GM08714 (cell line): ENCODE data around the gene C8G.

Experiments
- H3K4me3 ChIP-seq: fragments of 200-500 bp; sonication (Bioruptor generic); 2 replicates; pipeline ENCODE4 v1.5.1; 2014; ENCODE audit warnings: mild to moderate bottlenecking, low read length, inconsistent platforms
- ZNF274 ChIP-seq: IDR thresholded peaks from 2 replicates; pipeline ENCODE4 v1.6.1; 2012; ENCODE audit warnings: mild to moderate bottlenecking, low read depth, low read length

C8G gene

DNA sequence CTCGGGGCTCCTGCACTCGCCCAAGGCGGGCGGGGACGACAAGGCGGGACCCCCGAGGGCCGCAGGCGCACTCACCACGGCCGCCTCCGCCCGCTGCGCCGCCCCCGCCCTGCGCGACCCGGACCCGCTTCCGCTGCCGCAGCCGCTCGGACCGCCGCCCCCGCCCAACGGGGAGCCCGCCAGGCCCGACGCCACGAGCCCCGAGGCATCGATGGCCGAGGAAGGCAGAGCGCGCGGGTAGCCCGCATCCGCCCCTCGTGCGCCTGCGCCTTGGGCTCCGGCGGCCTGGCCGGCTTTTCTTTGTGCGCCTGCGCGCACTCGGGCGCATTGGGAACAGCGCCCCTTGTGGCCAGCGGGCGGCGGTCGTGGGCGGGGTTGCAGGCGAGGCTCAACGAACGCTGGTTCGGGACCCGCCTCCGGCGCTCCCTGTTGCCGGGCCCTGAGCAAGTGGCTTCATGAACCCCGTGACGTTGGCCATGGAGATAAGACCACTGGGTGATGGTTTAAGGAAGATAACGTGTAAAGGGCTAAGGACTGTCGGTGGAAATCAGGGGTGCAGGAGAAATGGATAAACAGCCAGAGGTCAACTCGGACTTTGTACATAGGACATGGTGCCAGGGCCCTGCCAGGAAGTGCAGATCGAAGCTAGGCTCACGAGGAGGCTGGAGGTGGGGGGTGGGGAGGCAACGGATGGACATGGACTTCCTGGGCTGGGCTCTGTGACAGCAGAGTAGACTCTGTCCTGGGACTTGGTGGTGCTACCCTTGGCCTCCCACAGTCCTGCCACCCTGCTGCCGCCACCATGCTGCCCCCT is at the start of gene C8G, which contains the start of gene FBXW5:
Gene C8G (plus strand): TSS at position 725 of the 814 bp plus-strand sequence. CDS start 78 bp downstream, at position 803.
Gene FBXW5 (minus strand): TSS at position 220 of the 814 bp plus-strand sequence. CDS start 655 bp downstream, outside the sequence.
- peak within 1 kb of the TSS; percentile 84 for H3K4me3 ChIP-seq
- no peak for TF ChIP-seq ZNF274

DNA sequence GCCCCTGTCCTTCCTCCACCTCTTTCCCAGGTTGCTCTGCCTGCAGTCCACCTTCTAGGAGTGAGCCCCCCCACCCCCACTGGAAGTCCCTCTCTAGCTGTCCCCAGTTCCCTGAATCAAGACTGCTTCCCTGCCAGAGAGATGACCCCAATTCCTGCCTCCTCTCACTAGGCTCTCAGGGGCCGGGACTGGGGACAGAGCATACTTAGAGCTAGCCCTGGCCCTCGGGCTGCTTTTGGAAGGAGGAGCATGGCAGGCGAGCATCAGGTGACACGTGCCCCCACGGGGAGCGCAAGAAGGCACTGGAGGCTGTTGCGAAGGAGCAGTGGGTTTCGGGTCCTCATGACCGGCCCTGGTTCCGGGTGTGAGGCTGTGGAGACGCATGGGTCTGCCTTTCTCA is 49.0 kb upstream of the C8G start:
- TF ChIP-seq ZNF274 = no peak

DNA sequence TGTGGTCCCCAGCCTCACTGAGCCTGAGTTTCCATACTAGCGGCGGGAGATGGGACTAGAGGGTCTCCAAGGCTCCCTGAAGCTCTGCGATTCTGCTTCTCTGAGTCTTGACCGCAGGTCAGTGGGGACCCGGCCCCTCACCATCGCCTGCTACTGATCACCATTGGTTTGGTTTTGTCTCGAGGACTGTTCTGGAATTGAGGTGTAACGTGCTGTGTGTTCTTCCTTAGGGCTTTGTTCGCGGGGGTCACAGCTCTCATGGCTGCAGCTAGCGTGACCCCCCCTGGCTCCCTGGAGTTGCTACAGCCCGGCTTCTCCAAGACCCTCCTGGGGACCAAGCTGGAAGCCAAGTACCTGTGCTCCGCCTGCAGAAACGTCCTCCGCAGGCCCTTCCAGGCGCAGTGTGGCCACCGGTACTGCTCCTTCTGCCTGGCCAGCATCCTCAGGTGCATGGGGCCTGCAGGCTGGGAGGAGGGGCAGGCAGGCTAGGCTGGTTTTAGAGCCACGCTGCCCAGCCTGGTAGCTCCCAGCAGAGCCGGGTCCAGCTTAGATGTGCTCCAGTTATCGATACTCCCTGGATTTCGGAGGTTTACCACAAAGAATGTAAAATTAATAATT is 46.5 kb upstream of the C8G start:
- no peak overlapping the region for H3K4me3 ChIP-seq
- no peak for TF ChIP-seq ZNF274

More for the DNA sequence above, 49.0 kb upstream of the C8G start:
- no peak overlapping the region for H3K4me3 ChIP-seq

DNA sequence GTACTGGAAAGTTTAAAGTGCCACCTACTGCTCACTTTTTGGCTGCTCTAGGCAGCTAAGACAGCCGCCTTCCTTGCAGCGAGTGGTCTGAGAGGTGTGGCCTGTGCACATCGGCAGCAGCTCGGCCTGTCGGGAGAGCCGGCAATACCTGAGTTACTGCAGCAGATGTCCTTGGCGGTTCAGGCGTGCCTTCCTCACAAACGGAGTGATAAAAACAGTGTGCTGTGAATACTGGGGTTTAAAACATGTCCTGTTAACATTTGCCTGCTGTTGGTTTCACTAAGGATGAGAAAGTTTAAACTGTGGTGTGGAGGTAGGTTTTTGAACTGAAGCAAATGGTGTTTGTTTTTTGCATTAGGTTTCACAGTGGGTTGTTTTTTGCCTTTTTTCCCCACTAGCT is 45.8 kb upstream of the C8G start:
- H3K4me3 ChIP-seq = no peak overlapping the region
- no peak for TF ChIP-seq ZNF274

DNA sequence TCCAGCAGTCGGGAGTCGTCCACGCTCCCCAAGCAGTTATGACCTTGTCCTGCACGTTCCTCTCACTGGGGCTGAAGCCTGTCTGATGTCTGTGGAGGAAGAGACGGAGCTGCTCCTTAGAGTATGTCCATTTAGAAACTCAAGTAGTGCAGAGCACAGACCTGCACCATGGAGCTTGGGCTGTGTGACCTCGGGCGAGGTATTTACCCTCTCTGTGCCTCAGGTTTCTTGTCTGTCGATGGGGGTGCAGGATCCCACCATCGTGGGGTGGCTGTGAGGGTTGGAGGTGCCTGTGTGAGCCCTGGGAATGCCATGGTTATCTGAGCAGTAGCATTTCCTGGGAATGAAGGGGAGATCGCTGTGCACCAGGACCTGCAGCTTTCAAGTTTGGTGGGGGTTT is 44.5 kb upstream of the C8G start:
- TF ChIP-seq ZNF274 = no peak
- H3K4me3 ChIP-seq = no peak overlapping the region

DNA sequence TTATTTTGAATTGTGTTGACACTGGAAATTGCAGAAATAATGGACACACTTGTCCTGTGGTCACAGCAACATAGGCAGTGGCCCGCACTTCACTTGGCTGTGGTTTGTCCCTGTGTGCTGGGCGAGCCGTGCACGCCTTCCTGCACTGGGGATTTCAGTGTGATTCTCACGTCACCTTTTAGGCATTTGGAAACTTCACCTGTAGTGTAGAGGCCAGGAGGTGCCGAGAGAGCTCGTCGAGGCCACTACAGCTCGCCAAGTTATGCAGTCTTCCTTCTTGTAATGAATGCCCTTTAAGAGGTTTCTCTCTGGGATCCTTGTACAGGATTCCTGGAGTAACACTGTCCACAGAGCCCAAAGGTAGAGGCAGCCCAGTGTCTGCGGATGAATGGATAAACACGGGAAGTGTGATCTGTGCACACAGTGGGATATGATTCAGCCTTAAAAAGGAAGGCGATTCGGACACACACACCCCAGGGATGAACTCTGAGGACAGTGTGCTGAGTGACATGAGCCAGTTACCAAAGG is 44.0 kb upstream of the C8G start:
- TF ChIP-seq ZNF274 = no peak
- no peak overlapping the region for H3K4me3 ChIP-seq

DNA sequence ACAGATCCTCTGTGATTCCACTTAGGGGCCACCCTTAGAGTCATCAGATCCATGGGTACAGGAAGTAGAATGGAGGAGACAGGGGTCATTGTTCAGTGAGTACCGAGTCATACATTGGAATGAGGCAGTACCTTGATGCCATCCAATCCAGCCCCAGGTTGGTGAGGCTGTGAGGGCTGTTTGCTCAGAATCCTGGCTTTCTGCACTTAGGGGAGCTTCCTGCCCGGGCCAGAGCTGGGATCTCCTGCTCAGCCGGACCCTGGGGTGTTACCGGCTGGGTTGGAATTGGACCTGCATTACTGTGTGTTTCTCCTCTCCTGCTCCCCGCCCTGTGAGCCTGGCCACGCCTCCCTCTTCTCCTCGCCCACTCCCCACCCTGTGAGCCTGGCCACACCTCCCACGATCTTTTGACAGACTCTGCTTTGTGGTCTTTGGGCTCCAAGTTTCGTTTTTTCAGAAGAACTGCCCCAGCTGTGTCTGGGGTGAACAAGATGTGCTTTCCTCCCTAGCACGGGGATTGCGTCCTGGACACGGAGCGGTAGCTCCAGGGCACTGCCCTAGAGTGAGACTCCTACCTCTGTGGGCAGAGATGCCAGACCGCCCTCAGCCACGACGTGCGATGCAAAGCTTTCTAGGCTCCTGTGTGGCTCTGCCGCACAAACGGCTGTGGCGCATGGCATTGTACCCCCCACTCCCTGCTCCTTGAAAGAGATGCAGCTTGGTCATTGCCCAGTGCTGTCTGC is 43.4 kb upstream of the C8G start:
- H3K4me3 ChIP-seq = no peak overlapping the region; the same call in 1 of the 2 replicates
- no peak for TF ChIP-seq ZNF274

DNA sequence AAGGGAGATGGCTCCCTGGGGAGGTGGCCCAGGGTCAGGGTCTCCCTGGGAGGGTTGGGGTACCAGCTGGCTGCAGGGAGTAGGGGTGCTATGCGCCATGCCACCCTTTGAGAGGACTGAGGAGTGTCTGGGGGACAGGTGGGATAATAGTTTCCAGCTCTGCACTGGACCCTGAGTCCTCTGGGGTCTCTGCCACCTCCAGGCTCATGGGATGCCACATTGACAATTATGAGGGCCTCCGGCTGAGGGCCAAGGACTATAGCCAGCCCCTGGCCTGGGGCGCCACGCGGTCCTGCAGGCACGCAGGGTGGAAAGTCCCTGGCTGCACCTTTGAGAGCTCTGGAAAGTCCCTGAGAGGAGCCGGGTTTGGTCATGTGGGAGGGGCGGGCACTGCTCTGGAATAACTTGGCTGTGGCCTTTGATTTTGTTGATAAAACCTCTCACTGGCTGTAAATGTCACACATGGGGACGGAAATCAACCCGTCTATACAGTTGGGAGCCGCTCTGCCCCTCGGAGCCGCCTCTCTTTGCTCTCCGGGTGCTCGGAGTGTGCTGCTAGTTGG is 42.7 kb upstream of the C8G start:
- H3K4me3 ChIP-seq = no peak overlapping the region; the same call in 1 of the 2 replicates
- TF ChIP-seq ZNF274 = no peak

DNA sequence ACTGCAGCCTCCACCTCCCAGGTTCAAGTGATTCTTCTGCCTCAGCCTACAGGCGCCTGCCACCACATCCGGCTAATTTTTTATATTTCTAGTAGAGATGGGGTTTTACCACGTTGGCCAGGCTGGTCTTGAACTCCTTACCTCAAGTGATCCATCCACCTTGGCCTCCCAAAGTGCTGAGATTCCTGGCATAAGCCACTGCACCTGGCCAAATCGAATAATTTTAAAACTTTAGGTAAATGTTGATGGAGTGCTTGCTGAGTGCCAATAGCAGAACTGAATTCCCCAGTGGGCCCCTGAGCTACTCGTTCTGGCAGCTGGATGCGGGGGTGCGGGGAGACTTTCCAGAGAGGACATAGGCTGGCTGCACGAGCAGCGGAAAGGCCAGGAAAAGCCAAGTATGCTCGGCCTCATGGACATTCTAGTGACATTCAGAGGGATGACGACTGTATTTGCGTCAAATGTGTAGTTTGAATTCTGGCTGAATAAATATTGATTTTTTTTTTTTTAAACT is 41.9 kb upstream of the C8G start:
- TF ChIP-seq ZNF274 = no peak
- no peak overlapping the region for H3K4me3 ChIP-seq

DNA sequence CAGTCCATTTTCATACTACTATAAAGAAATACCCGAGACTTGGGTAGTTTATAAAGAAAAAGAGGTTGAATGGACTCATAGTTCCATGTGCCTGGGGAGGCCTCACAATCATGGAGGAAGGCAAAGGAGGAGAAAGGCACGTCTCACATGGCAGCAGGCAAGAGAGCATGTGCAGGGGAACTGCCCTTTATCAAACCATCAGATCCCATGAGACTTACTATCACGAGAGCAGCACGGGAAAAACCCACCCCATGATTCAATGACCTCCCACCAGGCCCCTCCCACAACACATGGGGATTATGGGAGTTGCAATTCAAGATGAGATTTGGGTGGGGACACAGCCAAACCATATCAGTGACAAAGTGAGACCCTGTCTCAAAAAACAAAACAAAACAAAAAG is 38.8 kb upstream of the C8G start:
- no peak for TF ChIP-seq ZNF274
- H3K4me3 ChIP-seq = no peak overlapping the region

DNA sequence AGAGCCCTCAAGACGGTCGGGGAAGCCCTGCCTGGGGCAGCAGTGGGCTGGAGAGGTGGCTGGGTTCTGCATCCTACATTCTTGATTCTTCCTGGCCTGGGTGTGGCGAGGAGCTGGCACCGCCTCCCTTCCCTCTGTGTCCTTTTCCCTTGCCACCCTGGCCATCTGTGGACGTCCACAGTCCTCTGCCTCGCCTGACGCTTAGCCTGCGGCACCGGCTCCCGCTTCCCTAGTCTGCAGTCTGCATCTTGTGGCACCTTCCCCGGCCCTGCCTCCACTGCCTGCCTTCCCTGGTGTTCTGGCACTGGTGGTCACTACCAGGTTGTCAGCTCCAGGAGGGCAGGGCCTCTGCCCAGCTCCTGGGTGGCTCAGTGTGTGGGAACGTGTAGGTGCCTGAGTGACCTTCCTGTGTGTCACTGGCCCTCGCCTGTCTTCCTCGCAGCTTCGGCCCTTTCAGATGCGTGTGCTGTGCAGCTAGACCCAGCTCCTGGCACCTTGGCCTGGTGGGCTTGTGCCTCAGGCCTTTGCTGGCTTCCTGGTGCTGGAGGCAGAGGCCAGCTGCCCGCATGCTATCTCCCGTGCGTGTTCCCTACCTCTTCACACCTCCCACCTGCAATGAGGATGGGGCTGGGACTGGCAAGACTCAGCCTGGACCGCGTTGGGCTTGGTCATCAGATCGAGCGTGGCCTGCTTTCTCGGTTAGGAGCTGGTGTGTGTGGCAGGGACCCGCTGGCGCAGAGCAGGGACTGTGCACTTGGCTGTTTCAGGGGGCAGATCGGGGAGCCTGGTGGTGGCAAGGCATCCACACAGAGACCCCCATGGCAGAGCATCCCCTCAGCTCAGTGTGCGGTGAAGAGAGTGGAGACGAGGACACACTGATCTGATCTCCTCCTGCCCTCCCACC is 37.8 kb upstream of the C8G start:
- no peak for TF ChIP-seq ZNF274
- no peak overlapping the region for H3K4me3 ChIP-seq

DNA sequence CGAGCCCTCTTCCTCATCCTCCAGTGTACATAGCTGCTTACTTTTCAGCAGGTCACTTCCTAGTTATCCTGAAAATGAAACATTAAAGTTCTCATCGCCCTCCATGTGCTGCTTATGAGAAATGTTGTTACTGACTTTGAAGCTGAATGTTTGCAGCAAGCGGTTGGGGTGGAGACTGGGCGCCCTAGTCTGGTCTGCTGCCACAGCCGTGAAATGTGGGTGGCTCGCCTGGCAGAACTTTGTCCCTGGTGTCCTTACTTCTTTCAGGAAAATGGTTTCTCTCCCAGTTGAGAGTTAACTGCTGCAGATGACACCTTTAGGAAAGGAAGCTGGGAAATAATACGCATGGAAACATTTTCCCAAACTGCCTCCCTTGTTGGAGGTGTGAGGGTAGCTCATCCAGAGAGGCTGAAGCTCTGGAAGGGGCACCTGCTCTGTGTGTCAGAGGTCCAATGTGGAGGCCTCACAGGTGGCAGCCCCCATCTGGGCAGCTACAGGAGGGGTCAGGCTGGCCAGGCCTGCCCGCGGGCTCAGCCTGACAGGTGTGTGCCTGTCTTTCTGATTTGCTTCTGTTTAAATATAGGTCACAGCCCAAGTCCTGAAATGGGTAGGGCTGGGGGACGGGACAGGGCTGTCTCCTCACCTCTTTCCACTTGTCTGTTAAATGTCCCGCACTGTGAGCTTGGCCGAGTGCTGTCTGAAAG is 34.7 kb upstream of the C8G start:
- TF ChIP-seq ZNF274 = no peak
- H3K4me3 ChIP-seq = no peak overlapping the region

DNA sequence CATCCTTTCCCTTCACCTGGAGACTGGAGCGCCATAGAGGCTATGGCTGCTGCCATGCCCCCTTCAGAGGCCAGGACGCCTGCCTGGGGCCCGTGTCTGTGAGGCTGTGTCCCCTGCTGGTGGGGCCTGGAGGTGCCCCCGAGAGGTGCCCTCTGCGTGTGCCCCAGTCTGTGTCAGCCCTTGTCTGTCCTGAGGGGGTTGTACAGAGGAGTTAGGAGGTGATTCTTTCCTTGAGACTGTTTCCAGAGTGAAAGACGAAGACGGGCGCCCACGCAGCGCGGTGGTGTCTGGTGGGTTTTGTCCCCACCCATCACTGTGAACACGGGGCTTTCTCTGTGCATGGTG is 34.2 kb upstream of the C8G start:
- no peak for TF ChIP-seq ZNF274
- no peak overlapping the region for H3K4me3 ChIP-seq
